Tibial nerve (tissue), 4 donors: Measurements from ENCODE around the gene FANCI. TPM values are rescaled to one million over a fixed set of nuclear protein-coding genes. Genes with fewer than 3 reads are reported as not detected.

ENCODE experiments used
- DNase-seq, 2 donors: peaks; one replicate each; pipeline ENCODE4 v3.0.0-alpha.2; 2019; ENCODE audit warnings: low spot score in 2 of 2
- H3K27ac ChIP-seq, 4 donors: fragments of 200-600 bp; sonication (generic) in 3 of 4; one replicate each; pipeline ENCODE4 v1.5.1; 2017 to 2019; ENCODE audit warnings: mild to moderate bottlenecking in 1 of 4
- H3K27me3 ChIP-seq, 2 donors: fragments of 200-600 bp; sonication (generic) in 1 of 2; one replicate each; pipeline versions ENCODE4 v1.5.1 to v1.6.0; 2017 to 2019
- H3K36me3 ChIP-seq, 3 donors: fragments of 200-600 bp; sonication (generic); one replicate each; pipeline ENCODE4 v1.5.1; 2018 to 2019
- H3K4me1 ChIP-seq, 4 donors: fragments of 200-600 bp; sonication (generic) in 3 of 4; one replicate each; pipeline ENCODE4 v1.5.1; 2017 to 2019
- H3K4me3 ChIP-seq, 4 donors: fragments of 200-600 bp; sonication (generic) in 3 of 4; one replicate each; pipeline ENCODE4 v1.5.1; 2017 to 2019; ENCODE audit warnings: mild to moderate bottlenecking in 1 of 4, moderate library complexity in 1 of 4
- H3K9me3 ChIP-seq, 4 donors: fragments of 200-600 bp; sonication (generic) in 3 of 4; one replicate each; pipeline ENCODE4 v1.5.1; 2017 to 2019
- CTCF ChIP-seq, 5 experiments: fragments of 200-600 bp in 3 of 5; fragments of 450-650 bp in 2 of 5; sonication (generic) in 3 of 5; IDR thresholded peaks; one replicate each; pipeline ENCODE4 v1.5.1; 2016 to 2019; ENCODE audit warnings: antibody characterized with exemption in 5 of 5, mild to moderate bottlenecking in 3 of 5, moderate library complexity in 2 of 5
- EP300 ChIP-seq, 2 donors: sonication (generic); formaldehyde crosslinking; IDR thresholded peaks; one replicate each; pipeline ENCODE4 v1.6.1; 2017; ENCODE audit warnings: antibody characterized with exemption in 2 of 2, mild to moderate bottlenecking in 1 of 2
- POLR2A ChIP-seq, 2 donors: fragments of 450-650 bp; IDR thresholded peaks; one replicate each; pipeline ENCODE4 v1.6.1; 2017; ENCODE audit warnings: antibody characterized with exemption in 2 of 2, mild to moderate bottlenecking in 2 of 2, moderate library complexity in 2 of 2
- WGBS, 2 donors: methylation state at CpG; one replicate each; pipeline ENCODE4 v1.1.5; 2018; 5-methylcytosine and 5-hydroxymethylcytosine counted together
- total RNA-seq, 4 donors: library from RNA; depleted of rRNA; stranded (reverse); fragments of >200 nt; gene quantifications; one replicate each; pipeline ENCODE4 v1.1.0, GENCODE V29; 2016

FANCI gene
- total RNA-seq, 4 donors from 2014 or later, result 2.7 to 8.7 (median 5.1) TPM

GRCh38 chr15:89315375-89315929, 71.7 kb downstream of the FANCI start:
- DNase-seq, result no peak
- TF ChIP-seq EP300 (IDR thresholded peaks at IDR 0.05), result no peak
- no peak for TF ChIP-seq CTCF (IDR thresholded peaks at IDR 0.05)
- TF ChIP-seq POLR2A (IDR thresholded peaks at IDR 0.05), result no peak
- 69 to 72% methylated on average over 2 of the region's 2 CpGs for WGBS, 2 donors
- no peaks in the 10 kb centered on the region for H3K9me3 ChIP-seq
- peaks cover 3 to 58% (median 40%) of the 10 kb centered on the region in 3 donors for H3K36me3 ChIP-seq
- no peak overlapping the region for H3K27ac ChIP-seq
- no peaks in the 10 kb centered on the region for H3K27me3 ChIP-seq
- H3K4me3 ChIP-seq, result no peak overlapping the region
- H3K4me1 ChIP-seq, result peaks cover 0 to 6% (median 0%) of the 10 kb centered on the region in 4 donors

DNA sequence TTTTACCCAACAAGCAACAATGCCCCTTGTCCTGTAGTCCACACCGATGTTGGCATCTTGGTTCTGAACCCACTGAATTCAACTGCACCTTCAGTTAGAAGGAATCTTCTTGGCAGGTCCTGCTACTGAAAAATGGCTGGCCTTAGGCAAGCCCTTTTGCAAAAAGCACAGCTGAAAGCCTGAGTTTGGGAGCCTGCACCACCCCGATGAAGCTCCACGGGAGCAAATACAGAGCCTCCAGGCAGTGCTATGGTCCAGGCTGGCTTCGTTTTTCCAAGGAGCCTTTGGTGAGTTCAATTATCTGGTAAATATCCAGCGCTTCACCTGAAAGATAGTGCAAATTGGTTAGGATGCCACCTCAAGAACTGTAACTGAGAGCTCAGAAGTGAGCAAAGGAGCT, 72.7 kb downstream of the FANCI start:
- peaks cover 0 to 6% (median 0%) of the 10 kb centered on the region in 4 donors for H3K4me1 ChIP-seq
- WGBS, 2 donors, result 88 to 91% methylated on average over 5 of the region's 5 CpGs
- H3K36me3 ChIP-seq, result peaks cover 6 to 68% (median 51%) of the 10 kb centered on the region in 3 donors
- TF ChIP-seq POLR2A (IDR thresholded peaks at IDR 0.05) (no peak), CTCF (IDR thresholded peaks at IDR 0.05) (no peak), EP300 (IDR thresholded peaks at IDR 0.05) (no peak)
- H3K27me3 ChIP-seq, result no peaks in the 10 kb centered on the region
- no peak overlapping the region for H3K4me3 ChIP-seq
- no peaks in the 10 kb centered on the region for H3K9me3 ChIP-seq
- no peak overlapping the region for H3K27ac ChIP-seq
- DNase-seq, result no peak

GRCh38 chr15:89317186-89317720, 73.5 kb downstream of the FANCI start:
- no peak for TF ChIP-seq POLR2A (IDR thresholded peaks at IDR 0.05)
- no peak overlapping the region for H3K4me3 ChIP-seq
- DNase-seq, result no peak
- no peak overlapping the region for H3K27ac ChIP-seq
- H3K27me3 ChIP-seq, result no peaks in the 10 kb centered on the region
- peaks cover 0 to 6% (median 0%) of the 10 kb centered on the region in 4 donors for H3K4me1 ChIP-seq
- peaks cover 6 to 76% (median 57%) of the 10 kb centered on the region in 3 donors for H3K36me3 ChIP-seq
- WGBS, 2 donors, result 66 to 78% methylated on average over 4 of the region's 4 CpGs
- no peaks in the 10 kb centered on the region for H3K9me3 ChIP-seq

DNA sequence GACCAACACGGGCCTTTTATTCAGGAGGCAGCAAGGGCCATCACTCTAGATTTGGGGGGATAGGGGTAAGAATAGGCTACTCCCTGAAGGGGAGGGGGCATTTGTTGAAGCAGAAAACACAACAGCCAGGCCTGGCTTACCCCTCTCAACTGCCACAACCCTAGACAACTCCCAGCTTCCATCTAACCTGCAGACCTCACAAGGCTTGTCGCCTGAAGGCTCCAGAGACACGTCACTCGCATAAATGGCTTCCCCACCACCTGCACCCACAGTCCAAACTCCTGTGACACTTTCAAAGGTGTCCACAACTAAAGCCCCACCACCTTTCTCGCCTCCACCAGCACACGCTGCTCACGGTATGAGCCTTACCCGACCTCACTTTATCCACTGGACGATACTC, 75.9 kb downstream of the FANCI start:
- peaks cover 0 to 6% (median 0%) of the 10 kb centered on the region in 4 donors for H3K4me1 ChIP-seq
- H3K4me3 ChIP-seq, result no peak overlapping the region
- 91 to 92% methylated on average over 9 of the region's 9 CpGs for WGBS, 2 donors
- peaks cover 10 to 100% (median 81%) of the 10 kb centered on the region in 3 donors for H3K36me3 ChIP-seq
- TF ChIP-seq EP300 (IDR thresholded peaks at IDR 0.05) (no peak), POLR2A (IDR thresholded peaks at IDR 0.05) (no peak), CTCF (IDR thresholded peaks at IDR 0.05) (no peak)
- no peak overlapping the region for H3K27ac ChIP-seq
- no peak for DNase-seq
- no peaks in the 10 kb centered on the region for H3K27me3 ChIP-seq
- H3K9me3 ChIP-seq, result no peaks in the 10 kb centered on the region

GRCh38 chr15:89320200-89320599, 76.4 kb downstream of the FANCI start:
- Histone ChIP-seq H3K36me3 (peaks cover 12 to 100% (median 83%) of the 10 kb centered on the region in 3 donors), H3K4me3 (no peak overlapping the region), H3K27me3 (no peaks in the 10 kb centered on the region), H3K4me1 (peaks cover 0 to 6% (median 0%) of the 10 kb centered on the region in 4 donors), H3K27ac (no peak overlapping the region), H3K9me3 (no peaks in the 10 kb centered on the region)
- TF ChIP-seq CTCF (IDR thresholded peaks at IDR 0.05) (no peak), EP300 (IDR thresholded peaks at IDR 0.05) (no peak), POLR2A (IDR thresholded peaks at IDR 0.05) (no peak)
- no peak for DNase-seq
- WGBS, 2 donors, result 86 to 95% methylated on average over 2 of the region's 2 CpGs
